ENCODE results near the gene CSTPP1. TPM values are rescaled to one million over a fixed set of nuclear protein-coding genes. Genes with fewer than 3 reads are reported as not detected.

The CSTPP1 gene
- polyA plus RNA-seq, 1 donor (not counting 4 experiments of a cell fraction or from before 2014, with no cell fraction given), result 20.0 TPM

DNA sequence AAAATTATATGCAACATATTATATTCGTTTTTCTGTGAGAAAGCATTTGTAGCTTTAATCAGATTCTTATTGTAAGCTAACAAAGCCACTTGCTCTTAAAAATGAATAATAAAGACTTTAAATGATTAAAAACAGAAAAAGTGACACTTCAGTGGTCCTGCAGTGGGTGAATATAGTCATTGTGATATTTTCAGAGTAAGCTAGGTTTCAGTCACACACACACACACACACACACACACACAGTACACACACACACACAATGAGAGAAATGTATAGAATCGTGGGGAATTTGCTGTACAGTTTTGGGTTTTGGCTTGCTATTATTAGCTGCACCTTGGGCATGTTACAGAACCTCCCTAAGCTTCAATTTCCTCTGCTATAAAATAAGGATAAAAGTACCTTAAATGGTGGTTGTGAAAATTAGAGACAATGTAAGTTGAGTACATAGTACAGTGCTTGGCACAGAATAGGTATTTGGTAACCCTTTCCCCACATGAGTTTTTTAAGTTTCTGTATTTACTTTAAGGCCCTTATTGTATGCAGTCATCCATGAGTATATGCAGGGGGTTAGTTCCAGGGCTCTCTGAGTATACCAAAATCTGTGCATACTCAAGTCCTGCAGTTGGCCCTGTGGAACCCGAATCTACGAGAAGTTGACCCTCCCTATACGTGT, 39.8 kb downstream of the CSTPP1 start:
- no peak for DNase-seq (ENCODE audit: low read depth, low spot score)
- Histone ChIP-seq H3K9ac (ENCODE audit: control insufficient read depth, extremely low read depth, insufficient read depth, low read length) (no peak overlapping the region), H3K4me2 (ENCODE audit: control insufficient read depth, extremely low read depth, insufficient read depth, low read depth, low read length) (no peak overlapping the region), H3K79me2 (ENCODE audit: control insufficient read depth, insufficient read depth, low read length) (no peaks in the 10 kb centered on the region), H2AFZ (ENCODE audit: control insufficient read depth, low read length) (no peak overlapping the region), H3K27me3 (ENCODE audit: control insufficient read depth, extremely low read depth, insufficient read depth, low read length) (no peaks in the 10 kb centered on the region), H3K36me3 (ENCODE audit: control insufficient read depth in 2 of 2, extremely low read depth in 1 of 2, insufficient read depth in 2 of 2, low read length in 2 of 2) (no peaks in the 10 kb centered on the region), H3K4me1 (ENCODE audit: control insufficient read depth, extremely low read depth, insufficient read depth, low read length) (peaks cover 11% of the 10 kb centered on the region), H3K9me1 (ENCODE audit: control insufficient read depth, extremely low read depth, insufficient read depth, low read length) (no peaks in the 10 kb centered on the region), H3K27ac (ENCODE audit: control insufficient read depth, insufficient read depth, low read length) (no peak overlapping the region), H3K9me3 (ENCODE audit: control insufficient read depth, low read depth, low read length) (no peaks in the 10 kb centered on the region), H3K4me3 (ENCODE audit: control insufficient read depth in 2 of 3, extremely low read depth in 1 of 3, insufficient read depth in 2 of 3, low read depth in 1 of 3, low read length in 3 of 3) (no peak overlapping the region), H4K20me1 (ENCODE audit: control insufficient read depth, extremely low read depth, insufficient read depth, low read length) (no peaks in the 10 kb centered on the region)
- no peak for FAIRE-seq
- dilution Hi-C loops (cut with MboI; ENCODE audit: extremely low pct_ligation_motif_present, low sequenced_read_pairs), result no loop called here
- no peak for TF ChIP-seq CTCF (optimal IDR thresholded peaks at IDR 0.05 in 1 of 3, IDR thresholded peaks at IDR 0.05 in 1 of 3, conservative IDR thresholded peaks at IDR 0.05 in 1 of 3; ENCODE audit: extremely low read depth in 1 of 3, insufficient read depth in 2 of 3, low read length in 3 of 3)
- TF ChIP-seq EZH2 (IDR thresholded peaks at IDR 0.05; ENCODE audit: low read length), result no peak

DNA sequence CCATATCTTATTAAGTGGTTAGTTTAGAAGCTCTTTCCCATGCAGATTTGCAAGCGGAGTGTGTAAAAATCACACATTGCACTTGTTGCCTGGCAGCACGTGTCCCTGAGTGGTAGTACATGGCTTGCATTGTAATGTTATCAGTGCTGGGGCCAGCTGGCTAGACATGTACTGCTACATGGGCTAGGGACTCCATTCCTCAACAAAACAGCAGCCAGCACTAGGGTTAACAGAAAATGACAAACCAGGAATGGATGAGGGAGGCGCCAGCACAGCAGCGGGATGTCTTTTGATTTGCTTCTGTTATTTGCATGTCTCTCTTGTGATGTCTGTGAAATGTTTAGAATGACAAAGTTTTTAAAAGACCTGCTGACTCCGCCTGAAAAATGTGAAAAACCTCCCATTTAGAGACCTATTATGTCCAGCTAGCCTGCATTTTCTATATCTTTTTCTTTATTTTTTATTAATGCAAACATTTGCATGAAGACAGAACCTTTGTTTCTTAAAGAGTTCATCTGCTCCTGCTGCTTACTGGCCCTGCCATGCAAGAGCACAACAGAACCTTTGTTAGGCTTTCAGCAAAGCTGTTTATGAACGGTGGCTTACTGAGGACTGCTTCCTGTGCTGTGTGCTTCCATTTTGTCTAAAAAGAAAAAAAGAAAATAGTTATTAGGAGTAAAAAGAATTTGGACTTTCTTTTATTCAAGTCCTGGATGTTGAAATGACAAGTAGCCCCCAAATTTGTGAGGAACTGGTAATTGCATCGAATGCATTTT, 40.7 kb downstream of the CSTPP1 start:
- no peaks in the 10 kb centered on the region for H3K27me3 ChIP-seq (ENCODE audit: control insufficient read depth, extremely low read depth, insufficient read depth, low read length)
- no peaks in the 10 kb centered on the region for H3K9me1 ChIP-seq (ENCODE audit: control insufficient read depth, extremely low read depth, insufficient read depth, low read length)
- dilution Hi-C loops (cut with MboI; ENCODE audit: extremely low pct_ligation_motif_present, low sequenced_read_pairs), result no loop called here
- DNase-seq (ENCODE audit: low read depth, low spot score) (no peak), FAIRE-seq (no peak)
- H3K79me2 ChIP-seq (ENCODE audit: control insufficient read depth, insufficient read depth, low read length), result no peaks in the 10 kb centered on the region
- peaks cover 11% of the 10 kb centered on the region for H3K4me1 ChIP-seq (ENCODE audit: control insufficient read depth, extremely low read depth, insufficient read depth, low read length)
- H3K27ac ChIP-seq (ENCODE audit: control insufficient read depth, insufficient read depth, low read length), result no peak overlapping the region
- H3K4me2 ChIP-seq (ENCODE audit: control insufficient read depth, extremely low read depth, insufficient read depth, low read depth, low read length), result no peak overlapping the region
- no peaks in the 10 kb centered on the region for H3K9me3 ChIP-seq (ENCODE audit: control insufficient read depth, low read depth, low read length)
- no peak for TF ChIP-seq EZH2 (IDR thresholded peaks at IDR 0.05; ENCODE audit: low read length)
- TF ChIP-seq CTCF (optimal IDR thresholded peaks at IDR 0.05 in 1 of 3, IDR thresholded peaks at IDR 0.05 in 1 of 3, conservative IDR thresholded peaks at IDR 0.05 in 1 of 3; ENCODE audit: extremely low read depth in 1 of 3, insufficient read depth in 2 of 3, low read length in 3 of 3), result no peak
- no peak overlapping the region for H3K9ac ChIP-seq (ENCODE audit: control insufficient read depth, extremely low read depth, insufficient read depth, low read length)
- no peak overlapping the region for H2AFZ ChIP-seq (ENCODE audit: control insufficient read depth, low read length)
- no peaks in the 10 kb centered on the region for H3K36me3 ChIP-seq (ENCODE audit: control insufficient read depth in 2 of 2, extremely low read depth in 1 of 2, insufficient read depth in 2 of 2, low read length in 2 of 2)
- no peaks in the 10 kb centered on the region for H4K20me1 ChIP-seq (ENCODE audit: control insufficient read depth, extremely low read depth, insufficient read depth, low read length)
- H3K4me3 ChIP-seq (ENCODE audit: control insufficient read depth in 2 of 3, extremely low read depth in 1 of 3, insufficient read depth in 2 of 3, low read depth in 1 of 3, low read length in 3 of 3), result no peak overlapping the region
